T-helper 22 cell (primary cell): ENCODE data around the gene B4GALNT1.

Experiments
- DNase-seq: peaks from one replicate; pipeline ENCODE4 v3.0.0-alpha.2; 2020; ENCODE audit warnings: low read depth

Gene B4GALNT1

DNA sequence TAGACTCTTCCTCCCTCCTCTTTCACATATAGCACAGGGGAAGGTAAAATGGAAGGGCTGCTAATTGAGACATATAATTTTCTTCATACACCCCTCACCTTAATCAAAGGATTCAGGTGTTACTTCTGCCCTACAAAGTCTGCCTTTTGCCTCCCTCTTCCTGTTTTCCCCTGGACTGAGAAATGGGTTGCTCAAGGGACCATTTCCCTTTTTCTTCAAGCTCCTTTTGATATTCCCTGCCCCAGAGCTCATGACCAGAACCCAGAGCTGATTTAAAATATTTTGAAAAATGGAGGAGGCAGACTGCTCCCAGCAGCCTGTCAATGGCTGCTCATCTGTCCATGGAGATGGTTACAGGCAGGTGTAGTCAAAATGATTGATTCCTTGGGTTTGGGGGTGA is 48.3 kb downstream of the B4GALNT1 start:
- no peak for DNase-seq

DNA sequence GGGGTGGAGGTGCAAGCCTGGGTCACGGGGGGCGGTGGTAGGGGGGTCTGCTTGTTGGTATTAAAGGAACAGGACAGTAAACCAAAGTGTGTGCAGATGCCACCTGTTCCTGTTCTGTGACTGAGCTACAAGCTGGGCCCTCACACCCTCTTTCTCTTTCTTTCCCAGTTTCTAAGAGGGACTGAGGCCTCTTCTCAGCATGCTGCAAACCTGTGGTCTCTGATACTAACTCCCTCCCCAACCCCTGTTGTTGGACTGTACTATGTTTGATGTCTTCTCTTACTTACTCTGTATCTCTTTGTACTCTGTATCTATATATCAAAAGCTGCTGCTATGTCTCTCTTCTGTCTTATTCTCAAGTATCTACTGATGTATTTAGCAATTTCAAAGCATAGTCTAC is 49.0 kb downstream of the B4GALNT1 start:
- DNase-seq: no peak

DNA sequence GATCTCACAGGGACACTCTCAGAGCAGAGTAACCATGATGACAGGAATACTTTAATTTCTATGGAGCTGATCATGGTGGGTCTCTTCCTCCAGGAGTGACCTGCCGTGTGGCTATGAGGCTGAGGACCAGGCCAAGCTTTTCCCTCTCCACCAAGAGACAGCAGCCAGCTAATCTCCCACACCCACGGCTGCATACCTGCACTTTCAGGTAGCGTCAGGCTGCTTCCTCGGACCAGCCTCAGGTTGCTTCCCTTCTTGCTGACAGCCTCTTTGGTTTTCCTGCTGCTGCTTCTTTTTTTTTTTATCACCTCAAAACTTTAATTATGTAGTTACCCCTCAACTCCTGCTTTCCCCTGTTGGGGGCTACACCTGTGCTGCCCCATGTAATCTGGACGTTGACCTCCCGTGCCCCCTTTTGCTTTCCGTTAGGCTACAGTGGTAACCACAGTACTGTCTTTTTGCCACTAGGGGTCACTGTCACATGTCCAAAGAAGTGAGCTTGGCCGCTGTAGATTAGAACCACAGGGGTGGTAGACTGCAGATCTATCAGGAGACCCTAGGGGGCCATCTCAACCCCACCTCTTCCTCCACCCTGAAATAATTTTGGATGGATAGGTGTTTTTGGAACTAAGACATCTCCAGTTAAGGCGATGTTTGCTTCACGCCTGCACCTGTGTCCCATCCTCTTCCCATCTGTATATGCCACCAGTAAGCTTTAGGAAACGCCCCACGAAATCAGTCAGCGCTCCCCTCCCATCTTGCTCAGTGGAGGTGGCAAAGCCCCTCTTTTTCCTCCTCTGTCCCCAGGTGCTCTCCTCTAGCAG is 49.8 kb downstream of the B4GALNT1 start:
- peak; percentile 43 for DNase-seq

DNA sequence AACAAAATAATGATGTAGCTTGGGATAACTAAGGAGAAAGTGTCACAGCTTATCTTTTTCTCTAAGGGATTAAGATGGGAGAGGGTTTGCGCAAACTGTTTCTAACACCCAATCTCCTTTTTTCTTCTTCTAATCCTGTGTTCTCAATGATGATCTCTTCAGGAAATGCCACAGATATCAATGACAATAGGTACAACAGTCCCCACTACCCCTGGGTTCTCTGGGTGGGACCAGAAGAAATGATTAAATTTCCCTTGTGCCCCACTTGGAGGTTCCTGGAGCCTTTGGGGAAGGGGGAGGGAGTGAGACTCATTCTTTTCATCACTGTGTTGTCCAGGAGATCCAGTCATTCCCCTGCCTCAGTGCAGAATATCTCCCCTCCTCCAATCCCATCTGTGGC is 50.6 kb downstream of the B4GALNT1 start:
- no peak for DNase-seq

DNA sequence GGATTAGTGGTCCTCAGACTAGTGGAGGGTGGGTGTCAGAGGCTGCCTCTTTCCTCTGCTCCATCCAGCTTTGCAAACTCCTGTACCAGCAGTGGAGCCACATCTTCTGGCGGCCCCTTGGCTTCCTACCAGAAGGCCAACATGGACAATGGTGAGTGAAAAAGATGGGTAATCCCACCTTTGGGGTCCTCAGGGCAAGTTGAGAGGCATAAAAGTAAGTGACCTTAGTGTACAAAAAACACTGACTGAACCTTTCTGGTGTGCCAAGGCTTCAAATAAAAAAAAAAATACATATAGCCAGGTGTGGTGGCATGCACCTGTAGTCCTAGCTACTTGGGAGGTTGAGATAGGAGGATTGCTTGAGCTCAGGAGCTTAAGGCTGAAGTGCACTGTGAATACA is 51.2 kb downstream of the B4GALNT1 start:
- DNase-seq: no peak

DNA sequence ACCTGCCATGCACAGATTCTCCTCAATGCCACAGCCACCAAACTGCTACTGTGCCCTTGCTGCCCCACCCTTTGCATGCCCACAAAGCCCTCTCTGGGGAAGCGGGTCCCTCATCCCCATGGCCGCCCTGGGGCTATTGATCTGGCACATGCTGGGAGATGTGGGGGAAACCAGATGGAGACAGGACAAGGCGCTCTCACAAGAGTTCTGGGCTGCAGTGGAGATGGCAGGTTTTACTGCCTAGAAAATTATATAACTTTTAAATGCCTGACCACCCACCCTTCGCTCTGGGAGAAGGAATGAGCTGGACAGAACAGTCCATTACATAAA is 52.6 kb downstream of the B4GALNT1 start:
- DNase-seq: no peak

DNA sequence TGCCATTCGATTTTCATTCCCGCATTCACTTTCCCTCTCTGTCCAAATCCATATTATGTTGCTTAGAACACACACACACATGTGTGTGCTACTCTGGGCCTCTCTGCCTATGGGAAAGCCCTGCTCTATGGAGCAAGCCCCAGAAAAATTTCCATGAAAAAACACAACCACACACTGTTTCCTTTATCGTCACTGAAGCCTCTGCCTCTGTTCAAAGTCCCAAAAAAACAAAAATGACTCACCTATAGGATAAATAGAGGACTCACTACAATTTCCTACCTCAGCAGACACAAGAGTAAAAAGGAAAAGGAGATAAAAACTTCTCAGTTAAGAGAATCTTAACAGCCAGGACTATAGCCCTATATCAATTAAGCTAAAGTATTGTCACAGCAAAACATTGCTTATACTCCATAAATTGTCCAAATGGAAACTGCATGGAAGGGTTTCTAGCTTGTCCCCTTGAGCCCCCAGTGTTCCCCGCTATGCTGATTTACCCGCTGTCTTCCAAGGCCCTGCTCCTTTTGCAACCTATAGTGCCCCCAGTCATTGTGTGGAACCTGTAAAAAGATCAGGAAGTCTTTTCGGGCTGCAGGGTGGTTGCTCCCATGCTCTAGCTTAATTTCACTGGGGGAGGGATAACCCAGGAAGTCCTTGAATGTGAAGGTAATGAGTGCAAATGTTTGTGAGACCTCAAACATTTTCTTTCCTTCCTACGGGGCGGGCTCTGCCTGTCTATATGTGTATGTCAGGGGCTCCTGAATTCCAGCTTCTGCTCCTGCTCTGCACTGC is 53.1 kb downstream of the B4GALNT1 start:
- no peak for DNase-seq

DNA sequence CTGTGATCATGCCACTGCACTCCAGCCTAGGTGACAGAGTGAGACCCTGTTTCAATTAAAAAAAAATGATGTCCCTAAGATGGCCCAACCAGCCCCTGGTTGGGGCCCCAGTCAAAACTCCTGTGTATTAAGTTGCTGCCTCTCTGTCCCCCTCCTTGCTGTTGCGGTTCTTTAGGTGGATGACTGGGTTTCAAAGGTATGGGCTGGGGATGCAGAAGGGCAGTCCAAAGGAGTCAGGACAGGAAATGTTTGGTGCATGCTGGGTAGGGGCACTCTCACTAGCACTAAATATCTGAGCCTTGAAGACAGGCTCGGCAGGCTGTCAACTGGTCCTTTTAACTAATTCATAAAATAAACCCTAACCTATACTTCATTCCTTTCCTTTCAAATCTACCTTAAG is 54.0 kb downstream of the B4GALNT1 start:
- DNase-seq: no peak

DNA sequence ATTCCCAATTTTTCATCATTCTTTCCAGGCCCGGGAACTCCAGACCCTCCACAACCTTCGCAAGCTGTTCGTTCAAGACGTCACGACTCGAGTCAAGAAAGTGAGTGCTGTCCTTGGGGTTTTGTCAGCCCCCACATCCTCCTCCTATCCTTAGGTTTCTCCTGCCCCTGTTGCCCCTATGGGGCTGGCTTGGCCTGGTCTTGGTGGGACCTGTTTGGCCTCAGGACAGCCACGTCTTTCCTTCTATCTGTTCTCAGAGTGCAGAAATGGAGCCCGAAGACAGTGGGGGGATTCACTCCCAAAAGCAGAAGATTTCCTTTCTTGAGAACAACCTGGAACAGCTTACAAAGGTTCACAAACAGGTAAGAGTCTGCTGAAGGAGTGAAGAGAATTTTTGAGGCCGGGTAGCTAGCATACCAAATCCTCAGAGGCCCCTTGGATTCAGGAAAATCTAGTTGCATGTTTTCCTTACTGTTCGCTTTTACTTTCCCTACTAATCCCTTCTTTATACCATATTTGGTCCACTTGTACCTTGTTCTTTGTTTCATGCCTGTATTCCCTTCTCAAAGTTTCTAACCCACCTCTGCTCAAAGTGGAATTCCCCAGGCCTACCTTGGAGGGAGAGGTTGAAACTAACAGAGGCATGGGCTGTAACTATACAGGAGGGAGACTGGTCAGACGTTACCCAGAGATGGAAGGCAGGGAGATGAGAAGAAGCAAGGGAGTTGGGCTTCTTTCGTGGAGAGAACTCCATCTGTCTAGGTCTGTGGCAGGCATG is 54.8 kb downstream of the B4GALNT1 start:
- DNase-seq: no peak

DNA sequence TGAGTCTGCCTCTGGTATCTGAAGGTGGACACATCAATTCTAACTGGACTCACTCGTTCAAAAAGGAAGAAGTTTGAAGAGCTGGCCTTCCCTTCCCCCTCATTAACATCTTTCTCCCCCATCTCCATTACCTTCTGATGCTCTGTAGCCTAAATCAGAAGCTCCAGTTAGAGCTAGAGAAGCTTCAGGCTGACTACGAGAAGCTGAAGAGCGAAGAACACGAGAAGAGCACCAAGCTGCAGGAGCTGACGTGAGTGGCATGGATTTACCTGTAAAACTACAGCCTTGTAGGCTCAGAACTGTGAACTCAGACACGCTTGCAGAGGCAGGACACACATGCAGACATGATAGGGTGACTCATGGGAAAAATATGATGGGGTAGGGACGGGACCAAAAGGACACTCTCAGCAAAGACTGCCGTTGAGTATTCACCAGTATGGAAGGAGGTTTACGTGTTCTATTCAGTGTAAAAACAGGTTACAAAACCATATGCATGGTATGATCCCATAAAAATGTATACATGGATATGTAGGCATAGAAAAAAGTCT is 56.3 kb downstream of the B4GALNT1 start:
- DNase-seq: no peak
